B cell (primary cell): ENCODE measurements around the gene RPS29. TPM values are rescaled to one million over a fixed set of nuclear protein-coding genes. Genes with fewer than 3 reads are reported as not detected.

Experiments used
- ATAC-seq: fragments of 200-7000 bp; cut with Tn5 transposase; one replicate; pipeline ENCODE4 v1.10.0; 2021; ENCODE audit warnings: low read depth, mild to moderate bottlenecking, moderate number of reproducible peaks, moderate library complexity
- CTCF ChIA-PET: fragments of 350-600 bp; sonication (Branson Sonifier 250); formaldehyde crosslinking; loops from one replicate; lab custom pipeline; 2021; ENCODE audit warnings: antibody characterized with exemption, inconsistent platforms; lab: Charles Lee
- POLR2A ChIA-PET: fragments of 350-600 bp; sonication (Branson Sonifier 250); formaldehyde crosslinking; loops from one replicate; lab custom pipeline; 2021; ENCODE audit warnings: antibody characterized with exemption; lab: Charles Lee
- DNase-seq: peaks from one replicate; pipeline ENCODE4 v3.0.0; 2013
- H2AFZ ChIP-seq: 2 replicates; pipeline ENCODE4 v1.6.1; 2012; ENCODE audit warnings: mild to moderate bottlenecking, low read depth, low read length; ENCODE audit not compliant: insufficient read depth, poor library complexity, severe bottlenecking
- H3K27ac ChIP-seq, 2 donors: 1 replicate in 1 of 2; 2 replicates in 1 of 2; pipeline ENCODE4 v1.5.1; 2012 to 2013; ENCODE audit warnings: low read length in 2 of 2, mild to moderate bottlenecking in 2 of 2, moderate library complexity in 1 of 2
- H3K27me3 ChIP-seq, 4 experiments: fragments of 200-600 bp in 1 of 4; sonication (generic) in 1 of 4; replicated peaks in 1 of 4; 1 replicate in 2 of 4; 2 replicates in 2 of 4; pipeline versions ENCODE4 v1.6.1 to v1.7.0; 2013 to 2016; ENCODE audit warnings: low read length in 3 of 4, mild to moderate bottlenecking in 2 of 4, mixed read lengths in 1 of 4, moderate library complexity in 1 of 4; ENCODE audit not compliant: insufficient read depth in 4 of 4, control insufficient read depth in 3 of 4; ENCODE audit errors: control extremely low read depth in 1 of 4
- H3K36me3 ChIP-seq, 2 experiments: replicated peaks in 1 of 2; 1 replicate in 1 of 2; 2 replicates in 1 of 2; pipeline versions ENCODE4 v1.6.1 to v1.7.1; 2013; ENCODE audit warnings: low read length in 1 of 2; ENCODE audit not compliant: insufficient read depth in 2 of 2, control insufficient read depth in 1 of 2; ENCODE audit errors: control extremely low read depth in 1 of 2, extremely low read depth in 1 of 2
- H3K4me1 ChIP-seq, 2 donors: fragments of 200-600 bp in 1 of 2; sonication (generic) in 1 of 2; 1 replicate in 1 of 2; 2 replicates in 1 of 2; pipeline versions ENCODE4 v1.5.1 to v1.6.1; 2013 to 2017; ENCODE audit warnings: low read length in 2 of 2; ENCODE audit not compliant: control insufficient read depth in 2 of 2, insufficient read depth in 2 of 2
- H3K4me2 ChIP-seq: replicated peaks from 2 replicates; pipeline ENCODE3; 2012; ENCODE audit warnings: mild to moderate bottlenecking, low read depth, low read length; ENCODE audit not compliant: poor library complexity, severe bottlenecking
- H3K4me3 ChIP-seq, 5 experiments: fragments of 200-600 bp in 1 of 5; sonication (generic) in 1 of 5; 1 replicate in 3 of 5; 2 replicates in 2 of 5; pipeline versions ENCODE4 v1.5.1 to v1.7.0; 2011 to 2016; ENCODE audit warnings: low read length in 4 of 5, mild to moderate bottlenecking in 4 of 5, low read depth in 2 of 5, control low read depth in 1 of 5, moderate library complexity in 1 of 5; ENCODE audit not compliant: insufficient read depth in 1 of 5; ENCODE audit errors: control extremely low read depth in 1 of 5, extremely low read depth in 1 of 5
- H3K79me2 ChIP-seq: fragments of 200-600 bp; sonication (generic); one replicate; pipeline ENCODE4 v1.6.0; 2016; ENCODE audit warnings: low read length; ENCODE audit not compliant: control insufficient read depth, insufficient read depth
- H3K9ac ChIP-seq: fragments of 200-600 bp; sonication (generic); 2 replicates; pipeline ENCODE4 v1.6.1; 2017; ENCODE audit warnings: mild to moderate bottlenecking, low read length, moderate library complexity
- H3K9me3 ChIP-seq, 3 donors: one replicate each; pipeline versions ENCODE4 v1.6.1 to v1.7.1; 2013; ENCODE audit warnings: low read length in 2 of 3; ENCODE audit not compliant: control insufficient read depth in 2 of 3, insufficient read depth in 1 of 3; ENCODE audit errors: control extremely low read depth in 1 of 3
- H4K20me1 ChIP-seq: 2 replicates; pipeline ENCODE4 v1.6.0; 2012; ENCODE audit warnings: mild to moderate bottlenecking, low read length; ENCODE audit not compliant: insufficient read depth, control insufficient read depth, poor library complexity, severe bottlenecking
- H3K27ac Mint-ChIP-seq: one replicate; pipeline ENCODE4 v1.8.0; 2021; ENCODE audit warnings: mixed read lengths
- H3K27me3 Mint-ChIP-seq: one replicate; pipeline ENCODE4 v1.8.0; 2021; ENCODE audit warnings: mixed read lengths
- H3K4me1 Mint-ChIP-seq: one replicate; pipeline ENCODE4 v1.8.0; 2021; ENCODE audit warnings: mixed read lengths
- H3K4me3 Mint-ChIP-seq: one replicate; pipeline ENCODE4 v1.8.0; 2021; ENCODE audit warnings: mixed read lengths
- H3K9me3 Mint-ChIP-seq: one replicate; pipeline ENCODE4 v1.8.0; 2022; ENCODE audit warnings: mixed read lengths; ENCODE audit not compliant: insufficient read depth
- EZH2 ChIP-seq: IDR thresholded peaks from 2 replicates; pipeline ENCODE4 v1.6.1; 2012; ENCODE audit warnings: borderline replicate concordance, low read depth, mild to moderate bottlenecking, moderate library complexity, low read length; ENCODE audit not compliant: insufficient read depth, poor library complexity, severe bottlenecking
- WGBS: methylation state at CpG from one replicate; pipeline ENCODE4 v1.1.5; 2013; ENCODE audit warnings: missing lambda C conversion rate; ENCODE audit not compliant: insufficient coverage; 5-methylcytosine and 5-hydroxymethylcytosine counted together
- intact Hi-C: fragments of 100-400 bp; cut with micrococcal nuclease; formaldehyde crosslinking; loops from one replicate; pipeline ENCODE4 v1.10.0; 2022
- polyA plus RNA-seq: library from polyadenylated mRNA; depleted of rRNA; stranded (reverse); fragments of >200 nt; gene quantifications from 2 replicates; pipeline ENCODE4 v1.2.3, GENCODE V29; 2012
- total RNA-seq, 2 donors: library from RNA; stranded (reverse); fragments of 120-200 nt in 1 of 2; gene quantifications; 1 replicate in 1 of 2; 2 replicates in 1 of 2; pipeline versions ENCODE4 v1.2.3 to v1.2.4, GENCODE V29; 2013 to 2022
- TF ChIP-seq, protein P1 (sequence below): fragments of 200-600 bp; IDR thresholded peaks from one replicate; pipeline ENCODE4 v1.8.0; 2022; ENCODE audit warnings: antibody characterized with exemption, mild to moderate bottlenecking

RPS29 gene
- total and polyA plus RNA-seq, 2 donors (not counting 1 experiment from before 2014, with no cell fraction given), result 2,873 to 29,966 TPM

DNA sequence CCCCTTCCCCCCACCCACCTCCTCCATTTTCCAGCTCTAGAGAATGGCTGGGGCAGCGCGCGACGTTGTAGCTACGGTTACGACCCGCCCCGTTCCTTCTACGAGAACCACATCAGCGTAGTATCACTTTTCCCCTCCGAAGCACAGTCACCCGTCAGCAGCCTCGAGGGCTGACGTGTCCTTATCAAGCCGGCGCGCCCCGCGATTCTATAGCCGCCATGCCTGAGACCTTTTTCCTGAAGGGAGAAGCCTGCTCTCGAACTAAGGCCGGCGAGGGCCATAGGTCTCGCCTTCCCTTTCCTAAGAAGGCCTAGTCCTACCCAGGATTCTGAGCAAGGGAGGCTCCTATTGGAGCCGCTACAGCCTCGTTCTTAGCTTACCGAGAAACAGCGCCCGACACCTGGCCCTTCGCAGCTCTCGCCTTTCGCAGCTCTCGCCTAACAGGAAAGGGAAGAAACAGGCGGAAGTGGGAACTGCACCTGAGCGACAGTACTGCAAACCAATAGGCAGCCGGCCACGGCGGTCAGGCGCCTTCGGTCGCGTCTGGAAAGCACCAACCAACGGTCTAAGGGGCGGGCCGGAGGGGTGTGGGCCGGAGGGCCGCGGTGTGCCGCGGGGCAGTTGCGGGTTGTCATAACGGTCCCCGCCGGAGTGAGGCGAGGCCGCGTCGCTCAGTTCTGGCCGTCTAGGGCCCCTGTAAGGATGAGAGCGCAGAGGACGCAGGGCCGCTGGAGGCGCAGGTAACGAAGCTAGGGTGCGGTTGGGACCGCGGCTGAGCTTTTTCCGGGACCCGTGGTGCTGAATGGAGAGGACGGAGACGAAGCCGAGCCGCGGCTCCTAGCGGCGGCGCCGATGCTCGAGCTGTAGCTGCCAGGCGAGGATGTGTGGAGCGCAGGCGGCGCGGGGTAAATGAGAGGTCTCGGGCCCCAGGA lies 34.3 kb upstream of the RPS29 start, which contains the start of the genes MGAT2 and RPL36AL:
MGAT2 (plus strand) TSS at position 618 of the 932 bp plus-strand sequence. CDS start 470 bp downstream, outside the sequence.
RPL36AL (minus strand) TSS at position 445 of the 932 bp plus-strand sequence. CDS start 1,522 bp downstream, outside the sequence.
- Histone ChIP-seq H3K79me2 (peaks cover 76% of the 10 kb centered on the region), H3K4me2 (peak within 1 kb of the TSS; percentile 88), H3K4me1 (peaks cover 31 to 44% of the 10 kb centered on the region in 2 donors), H4K20me1 (peaks cover 42% of the 10 kb centered on the region), H3K4me3 (peak within 1 kb of the TSS; percentile 90 to 99 (median 97)), H3K9ac (peak within 1 kb of the TSS; percentile 94), H2AFZ (peak within 1 kb of the TSS; percentile 76), H3K36me3 (peaks cover 6 to 19% of the 10 kb centered on the region in 2 experiments), H3K9me3 (no peaks in the 10 kb centered on the region), H3K27ac (peak within 1 kb of the TSS; percentile 96 to 98), H3K27me3 (no peaks in the 10 kb centered on the region)
- Mint-ChIP-seq H3K27me3 (no peaks in the 10 kb centered on the region), H3K4me3 (peak within 1 kb of the TSS; percentile 99), H3K9me3 (no peaks in the 10 kb centered on the region), H3K4me1 (peaks cover 55% of the 10 kb centered on the region), H3K27ac (peak within 1 kb of the TSS; percentile 99)
- CTCF ChIA-PET, result interaction anchor here (0.5 to 6.8 kb wide), 19 partner anchors 8 to 232 kb away, joined by 3 to 93 read pairs (median 4); partner anchors contain the start of genes DNAAF2, KLHDC1, KLHDC2 and LRR1
- ATAC-seq (peak; percentile 93), DNase-seq (peak; percentile 98)
- WGBS, result under 1% methylated on average over 85 of the region's 85 CpGs
- TF ChIP-seq, protein P1, sequence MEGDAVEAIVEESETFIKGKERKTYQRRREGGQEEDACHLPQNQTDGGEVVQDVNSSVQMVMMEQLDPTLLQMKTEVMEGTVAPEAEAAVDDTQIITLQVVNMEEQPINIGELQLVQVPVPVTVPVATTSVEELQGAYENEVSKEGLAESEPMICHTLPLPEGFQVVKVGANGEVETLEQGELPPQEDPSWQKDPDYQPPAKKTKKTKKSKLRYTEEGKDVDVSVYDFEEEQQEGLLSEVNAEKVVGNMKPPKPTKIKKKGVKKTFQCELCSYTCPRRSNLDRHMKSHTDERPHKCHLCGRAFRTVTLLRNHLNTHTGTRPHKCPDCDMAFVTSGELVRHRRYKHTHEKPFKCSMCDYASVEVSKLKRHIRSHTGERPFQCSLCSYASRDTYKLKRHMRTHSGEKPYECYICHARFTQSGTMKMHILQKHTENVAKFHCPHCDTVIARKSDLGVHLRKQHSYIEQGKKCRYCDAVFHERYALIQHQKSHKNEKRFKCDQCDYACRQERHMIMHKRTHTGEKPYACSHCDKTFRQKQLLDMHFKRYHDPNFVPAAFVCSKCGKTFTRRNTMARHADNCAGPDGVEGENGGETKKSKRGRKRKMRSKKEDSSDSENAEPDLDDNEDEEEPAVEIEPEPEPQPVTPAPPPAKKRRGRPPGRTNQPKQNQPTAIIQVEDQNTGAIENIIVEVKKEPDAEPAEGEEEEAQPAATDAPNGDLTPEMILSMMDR, result peak; percentile 43
- TF ChIP-seq EZH2, result no peak
- POLR2A ChIA-PET, result interaction anchor here (0.6 to 3.4 kb wide), 17 partner anchors 9 to 871 kb away, joined by 3 to 88 read pairs (median 4); partner anchors contain the start of genes DNAAF2, KLHDC2, LRR1 and NEMF
- intact Hi-C loops, result loop anchor here (1.0 kb wide), 6 partner anchors 14 to 692 kb away; partner anchors contain the start of genes DMAC2L, L2HGDH, LRR1 and POLE2
